IMR-90 (cell line): ENCODE data around the gene ZBTB24. TPM values are rescaled to one million over a fixed set of nuclear protein-coding genes. Genes with fewer than 3 reads are reported as not detected.

ENCODE experiments used
- ATAC-seq: fragments of 200-7000 bp; cut with Tn5 transposase; 2 replicates; pipeline ENCODE4 v1.9.1; 2020; ENCODE audit warnings: low read depth, mild to moderate bottlenecking, moderate library complexity
- BruUV-seq: library from RNA; stranded (reverse); fragments of 400-500 nt; replicated peaks from 2 replicates; lab custom pipeline; 2021; lab: Mats Ljungman, UMichigan
- CTCF ChIA-PET: fragments of 300-600 bp; formaldehyde crosslinking; extraction: SDS; loops from one replicate; lab custom pipeline; 2021; ENCODE audit warnings: antibody characterized with exemption; lab: Yijun Ruan, JAX
- POLR2A ChIA-PET: fragments of 300-600 bp; sonication (Branson Sonifier 250); formaldehyde crosslinking; loops from one replicate; lab custom pipeline; 2022; ENCODE audit warnings: antibody characterized with exemption; ENCODE audit not compliant: unreplicated experiment; lab: Charles Lee
- DNase-seq: peaks from one replicate; pipeline ENCODE4 v3.0.0; 2013
- H2AFZ ChIP-seq: replicated peaks from 2 replicates; pipeline ENCODE3; 2013; ENCODE audit warnings: low read length, mild to moderate bottlenecking; ENCODE audit not compliant: poor library complexity
- H2AK5ac ChIP-seq: 2 replicates; pipeline ENCODE4 v1.6.1; 2013; ENCODE audit warnings: low read depth, low read length, inconsistent platforms
- H2AK9ac ChIP-seq: replicated peaks from 2 replicates; pipeline ENCODE3; 2013; ENCODE audit warnings: mild to moderate bottlenecking, low read depth, low read length, moderate library complexity; ENCODE audit not compliant: poor library complexity
- H2BK120ac ChIP-seq: 2 replicates; pipeline ENCODE4 v1.6.1; 2013; ENCODE audit warnings: low read depth, low read length, inconsistent platforms
- H2BK15ac ChIP-seq: 3 replicates; pipeline ENCODE4 v1.6.1; 2013; ENCODE audit warnings: low read depth, low read length, inconsistent platforms
- H2BK20ac ChIP-seq: 2 replicates; pipeline ENCODE4 v1.6.1; 2013; ENCODE audit warnings: low read depth, mild to moderate bottlenecking, inconsistent platforms, low read length, moderate library complexity
- H2BK5ac ChIP-seq: 2 replicates; pipeline ENCODE4 v1.6.1; 2013; ENCODE audit warnings: mild to moderate bottlenecking, low read depth, low read length, inconsistent platforms; ENCODE audit not compliant: poor library complexity, severe bottlenecking
- H3K14ac ChIP-seq: replicated peaks from 2 replicates; pipeline ENCODE4 v1.6.1; 2013; ENCODE audit warnings: low read depth, low read length, inconsistent platforms
- H3K18ac ChIP-seq: 2 replicates; pipeline ENCODE4 v1.6.1; 2013; ENCODE audit warnings: low read depth, low read length, control low read depth
- H3K23ac ChIP-seq: 2 replicates; pipeline ENCODE4 v1.6.1; 2013; ENCODE audit warnings: low read depth, low read length, inconsistent platforms
- H3K27ac ChIP-seq: 2 replicates; pipeline ENCODE4 v1.5.1; 2013; ENCODE audit warnings: mild to moderate bottlenecking, control low read depth, low read length; ENCODE audit not compliant: insufficient read depth
- H3K27me3 ChIP-seq: 2 replicates; pipeline ENCODE4 v1.6.1; 2013; ENCODE audit warnings: low read length; ENCODE audit not compliant: control insufficient read depth, insufficient read depth
- H3K36me3 ChIP-seq: 2 replicates; pipeline ENCODE4 v1.6.1; 2013; ENCODE audit warnings: low read length, mixed read lengths; ENCODE audit not compliant: control insufficient read depth, insufficient read depth
- H3K4ac ChIP-seq: 2 replicates; pipeline ENCODE4 v1.6.1; 2013; ENCODE audit warnings: low read depth, low read length, inconsistent platforms
- H3K4me1 ChIP-seq: 2 replicates; pipeline ENCODE4 v1.6.1; 2013; ENCODE audit warnings: low read length, mixed read lengths; ENCODE audit not compliant: control insufficient read depth, insufficient read depth
- H3K4me2 ChIP-seq: 2 replicates; pipeline ENCODE4 v1.6.1; 2013; ENCODE audit warnings: low read depth, mild to moderate bottlenecking, control low read depth, low read length, moderate library complexity
- H3K4me3 ChIP-seq: 2 replicates; pipeline ENCODE4 v1.5.1; 2013; ENCODE audit warnings: low read depth, mild to moderate bottlenecking, control low read depth, low read length, moderate library complexity; ENCODE audit not compliant: insufficient read depth
- H3K56ac ChIP-seq: 2 replicates; pipeline ENCODE4 v1.6.1; 2013; ENCODE audit warnings: low read length, inconsistent platforms; ENCODE audit not compliant: insufficient read depth; ENCODE audit errors: extremely low read depth
- H3K79me1 ChIP-seq, 2 experiments: 2 replicates each; pipeline ENCODE4 v1.6.1; 2013; ENCODE audit warnings: low read length in 2 of 2, inconsistent platforms in 1 of 2, low read depth in 1 of 2
- H3K9ac ChIP-seq: 2 replicates; pipeline ENCODE4 v1.6.1; 2013; ENCODE audit warnings: low read depth, low read length, control low read depth
- H3K9me1 ChIP-seq: 2 replicates; pipeline ENCODE4 v1.6.1; 2013; ENCODE audit warnings: low read length, inconsistent platforms; ENCODE audit not compliant: insufficient read depth
- H3K9me3 ChIP-seq: 2 replicates; pipeline ENCODE4 v1.6.1; 2013; ENCODE audit warnings: low read length; ENCODE audit not compliant: control insufficient read depth, insufficient read depth
- H4K20me1 ChIP-seq: 2 replicates; pipeline ENCODE4 v1.6.1; 2013; ENCODE audit warnings: low read length, inconsistent platforms; ENCODE audit not compliant: insufficient read depth
- H4K5ac ChIP-seq: 2 replicates; pipeline ENCODE4 v1.6.1; 2013; ENCODE audit warnings: mild to moderate bottlenecking, low read depth, low read length, control low read depth
- H4K8ac ChIP-seq, 2 experiments: 2 replicates each; pipeline ENCODE4 v1.6.1; 2013; ENCODE audit warnings: low read depth in 2 of 2, low read length in 2 of 2, control low read depth in 1 of 2, inconsistent platforms in 1 of 2
- H4K91ac ChIP-seq: 2 replicates; pipeline ENCODE4 v1.6.1; 2013; ENCODE audit warnings: low read depth, low read length, inconsistent platforms; ENCODE audit not compliant: insufficient read depth
- NFE2L2 ChIP-seq: fragments of 150-350 bp; IDR thresholded peaks from 2 replicates; pipeline ENCODE4 v1.6.1; 2016; ENCODE audit warnings: low read depth, mild to moderate bottlenecking, low read length
- RCOR1 ChIP-seq: IDR thresholded peaks from 2 replicates; pipeline ENCODE4 v1.6.1; 2012; ENCODE audit warnings: mild to moderate bottlenecking, low read length, improper control_type of control experiment; ENCODE audit not compliant: insufficient replicate concordance
- WGBS, 2 experiments: methylation state at CpG; one replicate each; pipeline versions ENCODE4 v1.1.5 to v1.1.7; 2013; ENCODE audit warnings: missing lambda C conversion rate in 2 of 2; ENCODE audit not compliant: insufficient read length in 1 of 2; ENCODE audit errors: extremely low coverage in 2 of 2; 5-methylcytosine and 5-hydroxymethylcytosine counted together
- dilution Hi-C: fragments of 300-500 bp; cut with HindIII; formaldehyde crosslinking; loops from one replicate; pipeline ENCODE4 v1.14.3; 2018; ENCODE audit warnings: low sequenced_read_pairs; ENCODE audit not compliant: unreplicated experiment
- in situ Hi-C: fragments of 300-500 bp; cut with MboI; formaldehyde crosslinking; loops from 3 replicates; pipeline ENCODE4 v1.14.3; 2019; ENCODE audit warnings: low sequenced_read_pairs, inconsistent platforms, mixed read lengths
- intact Hi-C: fragments of 100-400 bp; cut with micrococcal nuclease; formaldehyde crosslinking; loops from 2 replicates; pipeline ENCODE4 v1.10.0; 2022
- polyA plus RNA-seq, 3 experiments: library from polyadenylated mRNA; depleted of rRNA; stranded (reverse); fragments of >200 nt; gene quantifications; 2 replicates each; pipeline ENCODE4 v1.2.3, GENCODE V29; 2012; ENCODE audit warnings: low replicate concordance in 1 of 3
- total RNA-seq: library from RNA; depleted of rRNA; stranded (reverse); fragments of >200 nt; gene quantifications from 2 replicates; pipeline ENCODE4 v1.2.3, GENCODE V29; 2012

Gene ZBTB24
- total and polyA plus RNA-seq, 2 of the 4 experiments (the other 2 are of a cell fraction), result 2.3 to 7.9 TPM

DNA sequence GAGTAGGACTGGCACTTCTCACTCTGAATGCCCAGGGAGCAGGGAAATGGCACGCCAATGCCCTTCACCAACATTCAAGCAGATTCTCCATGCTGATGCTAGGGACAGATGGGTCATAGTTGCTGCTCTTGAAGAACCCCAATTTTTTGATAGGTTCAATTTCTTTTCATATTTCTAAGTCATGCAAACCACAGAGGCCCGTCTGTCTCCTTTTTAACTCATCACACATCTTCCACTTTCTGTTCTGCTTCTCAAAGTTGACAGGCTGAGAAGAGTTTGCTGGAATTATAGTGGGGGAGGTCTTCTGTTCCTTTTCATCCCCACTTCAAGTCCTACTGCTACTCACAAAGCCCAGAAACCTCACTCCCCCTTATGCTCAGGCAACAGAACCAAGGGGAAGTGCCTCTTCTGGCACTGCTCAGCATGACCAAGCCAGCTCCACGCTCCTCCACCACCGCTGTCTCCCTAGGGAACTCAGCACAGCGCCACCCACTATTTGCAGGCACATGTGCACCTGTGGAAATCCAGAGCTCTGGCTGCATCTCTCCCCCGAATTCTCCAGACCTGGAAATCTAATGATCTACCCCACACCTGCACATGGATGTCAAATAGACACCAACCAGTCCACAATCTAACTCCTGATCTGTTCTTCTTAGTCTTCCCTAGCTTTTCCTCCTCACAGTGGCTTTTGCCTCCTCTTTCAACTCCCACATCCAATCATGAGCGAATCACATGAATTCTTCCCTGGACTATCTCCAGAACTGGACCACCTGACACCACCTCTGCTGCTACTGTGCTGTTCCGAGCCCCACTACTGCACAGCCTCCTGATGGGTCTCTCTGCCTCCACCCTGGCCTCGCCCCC is 10.7 kb downstream of the ZBTB24 start:
- no peaks in the 10 kb centered on the region for H3K9me3 ChIP-seq
- H3K4me2 ChIP-seq, result no peak overlapping the region
- H3K23ac ChIP-seq, result no peak overlapping the region
- H2BK15ac ChIP-seq, result no peak overlapping the region
- intact Hi-C loops, result no loop called here
- no peak overlapping the region for H2AK5ac ChIP-seq
- H2BK5ac ChIP-seq, result no peak overlapping the region
- H3K14ac ChIP-seq, result no peak overlapping the region
- H3K27ac ChIP-seq, result no peak overlapping the region
- in situ Hi-C loops, result no loop called here
- peaks cover 24 to 45% of the 10 kb centered on the region in 2 experiments for H3K79me1 ChIP-seq
- H4K91ac ChIP-seq, result no peak overlapping the region
- no peak overlapping the region for H3K4me3 ChIP-seq
- no peak overlapping the region for H2AK9ac ChIP-seq
- ChIA-PET CTCF (interaction anchor here (1.1 kb wide), 1 partner anchor 307 kb away, joined by 6 read pairs; no protein-coding TSS in a partner anchor), POLR2A (no interaction called here)
- no peak overlapping the region for H2BK20ac ChIP-seq
- H3K4me1 ChIP-seq, result peaks cover 7% of the 10 kb centered on the region
- peaks cover 16% of the 10 kb centered on the region for H3K9me1 ChIP-seq
- H4K8ac ChIP-seq, result no peak overlapping the region
- H3K27me3 ChIP-seq, result no peaks in the 10 kb centered on the region
- no peak overlapping the region for H3K9ac ChIP-seq
- 96% methylated on average over 7 of the region's 9 CpGs; no CpG with 5 or more reads in 1 of the 2 experiments for WGBS, 2 experiments
- DNase-seq, result no peak
- TF ChIP-seq RCOR1, result no peak
- no peak for TF ChIP-seq NFE2L2
- no peak for ATAC-seq
- H2AFZ ChIP-seq, result no peak overlapping the region
- peaks cover 42% of the 10 kb centered on the region for H3K36me3 ChIP-seq
- BruUV-seq, result no TSS peak
- H3K4ac ChIP-seq, result no peak overlapping the region
- no peak overlapping the region for H2BK120ac ChIP-seq
- no peak overlapping the region for H3K56ac ChIP-seq
- no peak overlapping the region for H4K5ac ChIP-seq
- dilution Hi-C loops, result no loop called here
- H3K18ac ChIP-seq, result no peak overlapping the region
- peaks cover 1% of the 10 kb centered on the region; the same call in 1 of the 2 replicates for H4K20me1 ChIP-seq
